NCI-H1694 (cell line): ENCODE data around the gene STAT6.
A peak's percentile ranks its signal among the peaks of the same experiment; 100 is the strongest.

ENCODE experiments used
- DNase-seq: peaks from one replicate; lab custom pipeline; 2025; lab: John Stamatoyannopoulos, UW

Gene STAT6

GRCh38 chr12:57111031-57111734, at the start of gene STAT6:
TSS of gene STAT6 (minus strand) at chr12:57111362. CDS start at chr12:57108278, 3,084 bp downstream.
- no peak for DNase-seq

- no peak for DNase-seq
Measured at GRCh38 chr12:57160741-57161140, 49.6 kb upstream of the STAT6 start.

- DNase-seq = no peak
Measured at GRCh38 chr12:57160040-57160439, 48.9 kb upstream of the STAT6 start.

- DNase-seq = peak; percentile 34
Measured at GRCh38 chr12:57159311-57159710, 48.1 kb upstream of the STAT6 start.

GRCh38 chr12:57158665-57159064, 47.5 kb upstream of the STAT6 start:
- DNase-seq = no peak

GRCh38 chr12:57158186-57158585, 47.0 kb upstream of the STAT6 start:
- DNase-seq = no peak

- no peak for DNase-seq
Measured at GRCh38 chr12:57157588-57158173, 46.5 kb upstream of the STAT6 start.

GRCh38 chr12:57156701-57157403, 45.7 kb upstream of the STAT6 start:
- no peak for DNase-seq

- DNase-seq = no peak
Measured at GRCh38 chr12:57154804-57155434, 43.8 kb upstream of the STAT6 start.

GRCh38 chr12:57154076-57154475, 42.9 kb upstream of the STAT6 start:
- no peak for DNase-seq

GRCh38 chr12:57153415-57153997, 42.3 kb upstream of the STAT6 start:
- no peak for DNase-seq

- no peak for DNase-seq
Measured at GRCh38 chr12:57152639-57153038, 41.5 kb upstream of the STAT6 start.

GRCh38 chr12:57151741-57152630, 40.8 kb upstream of the STAT6 start:
- no peak for DNase-seq

- no peak for DNase-seq
Measured at GRCh38 chr12:57150400-57151000, 39.3 kb upstream of the STAT6 start.

GRCh38 chr12:57149245-57149900, 38.2 kb upstream of the STAT6 start:
- DNase-seq = no peak

- no peak for DNase-seq
Measured at GRCh38 chr12:57148469-57149244, 37.5 kb upstream of the STAT6 start.

GRCh38 chr12:57146961-57147944, 36.1 kb upstream of the STAT6 start, which contains the start of gene LRP1-AS:
TSS of gene LRP1-AS (minus strand) at chr12:57147619.
- no peak for DNase-seq

GRCh38 chr12:57146092-57146491, 34.9 kb upstream of the STAT6 start:
- DNase-seq = no peak
